Endothelial cell (in vitro differentiated cells): ENCODE results near the gene SPEM1. TPM values are rescaled to one million over a fixed set of nuclear protein-coding genes. Genes with fewer than 3 reads are reported as not detected.

Source experiments
- DNase-seq: peaks from one replicate; pipeline ENCODE4 v3.0.0; 2021; ENCODE audit warnings: low spot score
- H3K27ac Mint-ChIP-seq: one replicate; pipeline ENCODE4 v1.8.0; 2021; ENCODE audit warnings: mixed read lengths, inconsistent platforms; ENCODE audit not compliant: unreplicated experiment
- H3K27me3 Mint-ChIP-seq: one replicate; pipeline ENCODE4 v1.8.0; 2021; ENCODE audit warnings: mild to moderate bottlenecking, moderate library complexity, mixed read lengths, inconsistent platforms; ENCODE audit not compliant: unreplicated experiment
- H3K36me3 Mint-ChIP-seq: one replicate; pipeline ENCODE4 v1.8.0; 2021; ENCODE audit warnings: mild to moderate bottlenecking, low read depth, mixed read lengths, inconsistent platforms; ENCODE audit not compliant: unreplicated experiment
- H3K4me1 Mint-ChIP-seq: one replicate; pipeline ENCODE4 v1.8.0; 2021; ENCODE audit warnings: mild to moderate bottlenecking, mixed read lengths, inconsistent platforms; ENCODE audit not compliant: unreplicated experiment
- H3K4me3 Mint-ChIP-seq: one replicate; pipeline ENCODE4 v1.8.0; 2021; ENCODE audit warnings: mild to moderate bottlenecking, mixed read lengths, inconsistent platforms; ENCODE audit not compliant: unreplicated experiment
- H3K9me3 Mint-ChIP-seq: one replicate; pipeline ENCODE4 v1.8.0; 2021; ENCODE audit warnings: mixed read lengths, inconsistent platforms; ENCODE audit not compliant: unreplicated experiment
- CTCF ChIP-seq: fragments of 200-600 bp; sonication (generic); IDR thresholded peaks from one replicate; pipeline ENCODE4 v1.5.0; 2021; ENCODE audit warnings: antibody characterized with exemption; ENCODE audit not compliant: unreplicated experiment
- total RNA-seq: library from RNA; stranded (reverse); fragmentation: NEBNext Ultra II Directional; extraction: Animal tissue kit (Norgen Biotek cat#: 25700); gene quantifications from one replicate; pipeline ENCODE4 v1.2.1, GENCODE V29; 2021; ENCODE audit not compliant: unreplicated experiment

Gene SPEM1
- total RNA-seq, 1 donor from 2014 or later, result 0.38 TPM

GRCh38 chr17:7404737-7405349, 15.3 kb upstream of the SPEM1 start:
- peak; percentile 49 for DNase-seq
- Mint-ChIP-seq H3K9me3 (no peaks in the 10 kb centered on the region), H3K4me3 (peak overlapping the region; percentile 92), H3K27ac (no peak overlapping the region), H3K27me3 (peaks cover 8% of the 10 kb centered on the region), H3K36me3 (peaks cover 10% of the 10 kb centered on the region), H3K4me1 (peaks cover 25% of the 10 kb centered on the region)
- no peak for TF ChIP-seq CTCF

- no peaks in the 10 kb centered on the region for H3K9me3 Mint-ChIP-seq
- H3K36me3 Mint-ChIP-seq, result peaks cover 17% of the 10 kb centered on the region
- DNase-seq, result no peak
- H3K4me1 Mint-ChIP-seq, result peaks cover 28% of the 10 kb centered on the region
- H3K27ac Mint-ChIP-seq, result peak overlapping the region; percentile 83
- peaks cover 11% of the 10 kb centered on the region for H3K27me3 Mint-ChIP-seq
- H3K4me3 Mint-ChIP-seq, result peak overlapping the region; percentile 94
- TF ChIP-seq CTCF, result no peak
Observed at GRCh38 chr17:7405350-7406234, 14.5 kb upstream of the SPEM1 start.

GRCh38 chr17:7406235-7406825, 13.8 kb upstream of the SPEM1 start:
- Mint-ChIP-seq H3K27me3 (peaks cover 13% of the 10 kb centered on the region), H3K4me3 (peak overlapping the region; percentile 94), H3K9me3 (no peaks in the 10 kb centered on the region), H3K27ac (peak overlapping the region; percentile 21), H3K36me3 (peaks cover 17% of the 10 kb centered on the region), H3K4me1 (peaks cover 28% of the 10 kb centered on the region)
- TF ChIP-seq CTCF, result no peak
- DNase-seq, result no peak

GRCh38 chr17:7407082-7407481, 13.0 kb upstream of the SPEM1 start:
- H3K4me1 Mint-ChIP-seq, result peaks cover 24% of the 10 kb centered on the region
- TF ChIP-seq CTCF, result no peak
- H3K4me3 Mint-ChIP-seq, result no peak overlapping the region
- H3K9me3 Mint-ChIP-seq, result no peaks in the 10 kb centered on the region
- H3K36me3 Mint-ChIP-seq, result peaks cover 17% of the 10 kb centered on the region
- peaks cover 13% of the 10 kb centered on the region for H3K27me3 Mint-ChIP-seq
- DNase-seq, result no peak
- no peak overlapping the region for H3K27ac Mint-ChIP-seq
